ENCODE measurements around the gene RPUSD1.

GRCh38 chr16:793414-793813, 5.2 kb upstream of the RPUSD1 start:
- TF ChIP-seq CTCF (IDR thresholded peaks at IDR 0.05): no peak
- TF ChIP-seq POLR2A (IDR thresholded peaks at IDR 0.05): no peak

All from uterus (tissue), 2 donors.